Loucy (cell line): ENCODE data around the gene UBTD2.
A peak's percentile ranks its signal among the peaks of the same experiment; 100 is the strongest.

Source experiments
- H2AFZ ChIP-seq: fragments of 200-600 bp; sonication (generic); 2 replicates; pipeline ENCODE4 v1.6.0; 2016; ENCODE audit warnings: antibody characterized with exemption, mild to moderate bottlenecking, low read length, moderate library complexity
- H3F3A ChIP-seq: fragments of 200-600 bp; 2 replicates; pipeline ENCODE4 v1.6.0; 2016; ENCODE audit warnings: antibody characterized with exemption, low read depth, mild to moderate bottlenecking
- H3K27me3 ChIP-seq: fragments of 200-600 bp; sonication (generic); 2 replicates; pipeline ENCODE4 v1.6.1; 2014; ENCODE audit warnings: low read length, mild to moderate bottlenecking; ENCODE audit not compliant: insufficient read depth, poor library complexity, severe bottlenecking
- H3K36me3 ChIP-seq: fragments of 200-600 bp; sonication (generic); 2 replicates; pipeline ENCODE4 v1.6.1; 2016; ENCODE audit warnings: low read length; ENCODE audit not compliant: insufficient read depth
- H3K4me1 ChIP-seq: fragments of 200-600 bp; sonication (generic); 2 replicates; pipeline ENCODE4 v1.5.1; 2014; ENCODE audit warnings: low read length, mild to moderate bottlenecking; ENCODE audit not compliant: insufficient read depth, poor library complexity, severe bottlenecking
- H3K4me2 ChIP-seq: fragments of 200-600 bp; sonication (generic); 2 replicates; pipeline ENCODE4 v1.6.0; 2014; ENCODE audit warnings: antibody characterized with exemption, low read length, low read depth, mild to moderate bottlenecking; ENCODE audit not compliant: poor library complexity, severe bottlenecking
- H3K4me3 ChIP-seq: fragments of 200-600 bp; sonication (generic); 2 replicates; pipeline ENCODE4 v1.5.1; 2014; ENCODE audit warnings: low read length, mild to moderate bottlenecking, mixed read lengths; ENCODE audit not compliant: poor library complexity, severe bottlenecking
- H3K79me2 ChIP-seq: fragments of 200-600 bp; sonication (generic); 2 replicates; pipeline ENCODE4 v1.6.1; 2014; ENCODE audit warnings: low read length; ENCODE audit not compliant: insufficient read depth
- H3K9ac ChIP-seq: fragments of 200-600 bp; sonication (generic); 2 replicates; pipeline ENCODE4 v1.6.0; 2014; ENCODE audit warnings: mild to moderate bottlenecking, low read depth, low read length, moderate library complexity; ENCODE audit not compliant: poor library complexity, severe bottlenecking
- H3K9me2 ChIP-seq: fragments of 200-600 bp; sonication (generic); replicated peaks from 2 replicates; pipeline ENCODE4 v1.6.1; 2016; ENCODE audit warnings: low read depth, low read length, mixed read lengths
- H3K9me3 ChIP-seq: fragments of 200-600 bp; sonication (generic); 2 replicates; pipeline ENCODE4 v1.6.1; 2014; ENCODE audit warnings: mild to moderate bottlenecking, antibody characterized with exemption, low read length, low read depth; ENCODE audit not compliant: insufficient read depth
- H4K20me1 ChIP-seq: fragments of 200-600 bp; sonication (generic); 2 replicates; pipeline ENCODE4 v1.6.0; 2014; ENCODE audit warnings: antibody characterized with exemption, low read length, mild to moderate bottlenecking; ENCODE audit not compliant: insufficient read depth, poor library complexity, severe bottlenecking
- CTCF ChIP-seq: fragments of 200-600 bp; sonication (generic); conservative IDR thresholded peaks from 2 replicates; pipeline ENCODE4 v1.5.1; 2014; ENCODE audit warnings: mild to moderate bottlenecking, antibody characterized with exemption, low read length
- EZH2phosphoT487 ChIP-seq: fragments of 200-600 bp; IDR thresholded peaks from 2 replicates; pipeline ENCODE4 v1.6.1; 2018; ENCODE audit warnings: antibody characterized with exemption, mild to moderate bottlenecking, moderate library complexity, borderline replicate concordance

UBTD2 gene

GRCh38 chr5:172280317-172280716 lies 3.2 kb downstream of the UBTD2 start:
- no peak for TF ChIP-seq EZH2phosphoT487
- TF ChIP-seq CTCF, result no peak
- peaks cover 40% of the 10 kb centered on the region for H4K20me1 ChIP-seq
- no peak overlapping the region for H2AFZ ChIP-seq
- no peak overlapping the region for H3K9ac ChIP-seq
- H3K9me2 ChIP-seq, result no peaks in the 10 kb centered on the region
- H3K9me3 ChIP-seq, result no peaks in the 10 kb centered on the region
- H3K27me3 ChIP-seq, result no peaks in the 10 kb centered on the region
- H3K4me2 ChIP-seq, result peak overlapping the region; percentile 91
- peak overlapping the region; percentile 93 for H3K4me3 ChIP-seq
- H3K4me1 ChIP-seq, result peaks cover 14% of the 10 kb centered on the region
- H3K36me3 ChIP-seq, result no peaks in the 10 kb centered on the region
- H3K79me2 ChIP-seq, result peaks cover 80% of the 10 kb centered on the region
- H3F3A ChIP-seq, result no peaks in the 10 kb centered on the region

- Histone ChIP-seq H4K20me1 (peaks cover 40% of the 10 kb centered on the region), H3K4me2 (no peak overlapping the region), H3K36me3 (no peaks in the 10 kb centered on the region), H3K4me3 (no peak overlapping the region), H3K9ac (no peak overlapping the region), H3F3A (no peaks in the 10 kb centered on the region), H3K27me3 (no peaks in the 10 kb centered on the region), H3K9me2 (no peaks in the 10 kb centered on the region), H3K9me3 (no peaks in the 10 kb centered on the region), H3K4me1 (peaks cover 6% of the 10 kb centered on the region), H2AFZ (no peak overlapping the region), H3K79me2 (peaks cover 93% of the 10 kb centered on the region)
- TF ChIP-seq CTCF (no peak), EZH2phosphoT487 (no peak)
Observed at GRCh38 chr5:172278356-172278755, 5.2 kb downstream of the UBTD2 start.

- no peak overlapping the region for H3K4me3 ChIP-seq
- no peak overlapping the region for H2AFZ ChIP-seq
- H3K4me1 ChIP-seq, result peaks cover 3% of the 10 kb centered on the region
- H3K9me2 ChIP-seq, result no peaks in the 10 kb centered on the region
- H3F3A ChIP-seq, result no peaks in the 10 kb centered on the region
- no peaks in the 10 kb centered on the region for H3K9me3 ChIP-seq
- TF ChIP-seq EZH2phosphoT487 (no peak), CTCF (no peak)
- no peak overlapping the region for H3K9ac ChIP-seq
- H3K27me3 ChIP-seq, result no peaks in the 10 kb centered on the region
- peaks cover 88% of the 10 kb centered on the region for H3K79me2 ChIP-seq
- no peak overlapping the region for H3K4me2 ChIP-seq
- H3K36me3 ChIP-seq, result no peaks in the 10 kb centered on the region
- H4K20me1 ChIP-seq, result peaks cover 30% of the 10 kb centered on the region
Observed at GRCh38 chr5:172276214-172276613, 7.3 kb downstream of the UBTD2 start.
